ENCODE results near the gene PARD3.

PARD3 gene

GRCh38 chr10:34489973-34490745 lies 324.9 kb downstream of the PARD3 start:
- no peak for TF ChIP-seq CTCF (IDR thresholded peaks at IDR 0.05; ENCODE audit: low read depth, low read length, missing control alignments)
- no peak for DNase-seq (ENCODE audit: low read depth)

DNA sequence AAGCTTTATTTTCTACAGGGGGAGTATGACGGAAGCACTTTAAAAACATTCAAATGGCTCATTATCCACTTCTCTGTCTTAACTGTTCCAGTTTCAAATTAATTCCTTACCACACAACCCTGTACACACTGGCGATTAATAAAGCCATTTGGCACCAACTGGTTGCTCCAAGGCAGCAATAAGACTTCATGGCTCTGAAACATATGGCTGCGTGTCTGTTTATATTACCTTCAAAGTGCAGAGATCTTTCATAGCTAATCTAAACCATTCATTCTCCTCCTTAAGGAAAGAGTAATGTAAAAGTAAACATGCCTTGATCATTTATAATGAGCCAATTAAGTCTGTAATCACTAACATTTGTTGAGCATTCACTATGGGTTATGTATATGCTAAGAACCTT lies 325.7 kb downstream of the PARD3 start:
- no peak overlapping the region for H3K4me3 ChIP-seq (ENCODE audit: low read depth, low read length)
- TF ChIP-seq CTCF (IDR thresholded peaks at IDR 0.05; ENCODE audit: low read depth, low read length, missing control alignments), result no peak
- DNase-seq (ENCODE audit: low read depth), result no peak

More at GRCh38 chr10:34489973-34490745, 324.9 kb downstream of the PARD3 start:
- H3K4me3 ChIP-seq (ENCODE audit: low read depth, low read length), result no peak overlapping the region

- DNase-seq (ENCODE audit: low read depth), result no peak
- H3K4me3 ChIP-seq (ENCODE audit: low read depth, low read length), result no peak overlapping the region
- TF ChIP-seq CTCF (IDR thresholded peaks at IDR 0.05; ENCODE audit: low read depth, low read length, missing control alignments), result no peak
Measured at GRCh38 chr10:34488476-34489130, 326.5 kb downstream of the PARD3 start.

GRCh38 chr10:34486008-34486407 lies 329.1 kb downstream of the PARD3 start:
- no peak for TF ChIP-seq CTCF (IDR thresholded peaks at IDR 0.05; ENCODE audit: low read depth, low read length, missing control alignments)
- no peak overlapping the region for H3K4me3 ChIP-seq (ENCODE audit: low read depth, low read length)
- DNase-seq (ENCODE audit: low read depth), result no peak

DNA sequence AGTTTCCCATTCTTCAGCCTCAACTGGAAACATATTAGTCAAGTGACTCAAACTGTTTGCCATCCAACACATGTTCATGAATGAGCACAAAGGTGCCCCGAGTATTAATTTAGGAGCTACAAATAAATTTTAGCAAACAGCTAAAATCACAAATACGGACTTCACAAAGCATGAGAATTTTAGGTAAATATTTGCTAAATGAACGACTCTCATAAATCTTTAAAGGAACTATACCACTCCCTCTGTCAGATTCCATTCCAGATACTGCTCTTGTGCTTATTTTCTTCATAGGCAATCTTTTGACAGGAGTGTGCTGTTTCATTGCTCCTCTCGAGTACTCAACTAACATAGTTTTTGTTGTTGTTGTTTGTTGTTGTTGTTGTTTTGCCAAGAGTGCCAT lies 330.9 kb downstream of the PARD3 start:
- TF ChIP-seq CTCF (IDR thresholded peaks at IDR 0.05; ENCODE audit: low read depth, low read length, missing control alignments), result no peak
- no peak for DNase-seq (ENCODE audit: low read depth)
- no peak overlapping the region for H3K4me3 ChIP-seq (ENCODE audit: low read depth, low read length)

GRCh38 chr10:34480345-34480744 lies 334.8 kb downstream of the PARD3 start:
- H3K4me3 ChIP-seq (ENCODE audit: low read depth, low read length), result no peak overlapping the region
- TF ChIP-seq CTCF (IDR thresholded peaks at IDR 0.05; ENCODE audit: low read depth, low read length, missing control alignments), result no peak
- no peak for DNase-seq (ENCODE audit: low read depth)

Measured in GM12864 (cell line).